NT2/D1 (cell line): Measurements from ENCODE around the gene UBE3D.

ENCODE experiments used
- SUZ12 ChIP-seq: IDR thresholded peaks from 2 replicates; pipeline ENCODE4 v1.6.1; 2011; ENCODE audit not compliant: insufficient read length, insufficient read depth; ENCODE audit errors: extremely low read depth
- YY1 ChIP-seq: IDR thresholded peaks from 2 replicates; pipeline ENCODE4 v1.6.1; 2011; ENCODE audit not compliant: insufficient read length, insufficient read depth
- ZNF274 ChIP-seq: IDR thresholded peaks from 2 replicates; pipeline ENCODE4 v1.6.1; 2011; ENCODE audit warnings: mild to moderate bottlenecking, low read depth, low read length

GRCh38 chr6:82957171-82957867 lies 108.3 kb downstream of the UBE3D start:
- TF ChIP-seq ZNF274 (no peak), YY1 (no peak), SUZ12 (no peak)
